GM18907 (cell line): ENCODE data around the gene LAMB4.

Experiments
- ATAC-seq: cut with Tn5 transposase; IDR thresholded peaks from one replicate; pipeline ENCODE4 v1.9.1; 2021; ENCODE audit warnings: mild to moderate bottlenecking, moderate library complexity; ENCODE audit not compliant: unreplicated experiment

Gene LAMB4

GRCh38 chr7:108114117-108114841, 15.9 kb downstream of the LAMB4 start:
- ATAC-seq, result peak; percentile 85

GRCh38 chr7:108112683-108113082, 17.5 kb downstream of the LAMB4 start:
- ATAC-seq, result no peak

GRCh38 chr7:108109221-108109908, 20.8 kb downstream of the LAMB4 start:
- ATAC-seq, result peak; percentile 72

- ATAC-seq, result no peak
Measured at GRCh38 chr7:108108131-108108530, 22.0 kb downstream of the LAMB4 start.

GRCh38 chr7:108104324-108104723, 25.8 kb downstream of the LAMB4 start:
- ATAC-seq, result no peak

GRCh38 chr7:108103558-108104298, 26.4 kb downstream of the LAMB4 start:
- no peak for ATAC-seq

- ATAC-seq, result no peak
Measured at GRCh38 chr7:108102671-108103312, 27.4 kb downstream of the LAMB4 start.

- ATAC-seq, result no peak
Measured at GRCh38 chr7:108101759-108102158, 28.4 kb downstream of the LAMB4 start.

- no peak for ATAC-seq
Measured at GRCh38 chr7:108099713-108100112, 30.4 kb downstream of the LAMB4 start.

GRCh38 chr7:108097703-108098102, 32.5 kb downstream of the LAMB4 start:
- ATAC-seq, result no peak

GRCh38 chr7:108096996-108097395, 33.2 kb downstream of the LAMB4 start:
- ATAC-seq, result no peak

- ATAC-seq, result peak; percentile 75
Measured at GRCh38 chr7:108094933-108095710, 35.0 kb downstream of the LAMB4 start.

- ATAC-seq, result no peak
Measured at GRCh38 chr7:108094346-108094745, 35.8 kb downstream of the LAMB4 start.

GRCh38 chr7:108093851-108094331, 36.3 kb downstream of the LAMB4 start:
- no peak for ATAC-seq

- ATAC-seq, result no peak
Measured at GRCh38 chr7:108093341-108093740, 36.8 kb downstream of the LAMB4 start.

- no peak for ATAC-seq
Measured at GRCh38 chr7:108091461-108091831, 38.7 kb downstream of the LAMB4 start.

- no peak for ATAC-seq
Measured at GRCh38 chr7:108090791-108091460, 39.2 kb downstream of the LAMB4 start.

GRCh38 chr7:108089381-108089780, 40.8 kb downstream of the LAMB4 start:
- no peak for ATAC-seq

- no peak for ATAC-seq
Measured at GRCh38 chr7:108088729-108089128, 41.4 kb downstream of the LAMB4 start.

GRCh38 chr7:108087778-108088177, 42.4 kb downstream of the LAMB4 start:
- no peak for ATAC-seq
